Vagina (tissue), 2 donors: Measurements from ENCODE around the gene FNDC5.

Experiments used
- POLR2AphosphoS5 ChIP-seq, 2 donors: sonication (generic); formaldehyde crosslinking; IDR thresholded peaks; one replicate each; pipeline ENCODE4 v1.9.0; 2017; ENCODE audit warnings: antibody characterized with exemption in 2 of 2, mild to moderate bottlenecking in 2 of 2, low read depth in 1 of 2; ENCODE audit not compliant: insufficient read depth in 1 of 2
- TF ChIP-seq, protein P1 (sequence below), 3 experiments: fragments of 450-650 bp in 2 of 3; fragments of 200-600 bp in 1 of 3; sonication (generic) in 1 of 3; IDR thresholded peaks; one replicate each; pipeline ENCODE4 v1.5.1; 2017 to 2019; ENCODE audit warnings: antibody characterized with exemption in 3 of 3, mild to moderate bottlenecking in 2 of 3, moderate library complexity in 2 of 3

DNA sequence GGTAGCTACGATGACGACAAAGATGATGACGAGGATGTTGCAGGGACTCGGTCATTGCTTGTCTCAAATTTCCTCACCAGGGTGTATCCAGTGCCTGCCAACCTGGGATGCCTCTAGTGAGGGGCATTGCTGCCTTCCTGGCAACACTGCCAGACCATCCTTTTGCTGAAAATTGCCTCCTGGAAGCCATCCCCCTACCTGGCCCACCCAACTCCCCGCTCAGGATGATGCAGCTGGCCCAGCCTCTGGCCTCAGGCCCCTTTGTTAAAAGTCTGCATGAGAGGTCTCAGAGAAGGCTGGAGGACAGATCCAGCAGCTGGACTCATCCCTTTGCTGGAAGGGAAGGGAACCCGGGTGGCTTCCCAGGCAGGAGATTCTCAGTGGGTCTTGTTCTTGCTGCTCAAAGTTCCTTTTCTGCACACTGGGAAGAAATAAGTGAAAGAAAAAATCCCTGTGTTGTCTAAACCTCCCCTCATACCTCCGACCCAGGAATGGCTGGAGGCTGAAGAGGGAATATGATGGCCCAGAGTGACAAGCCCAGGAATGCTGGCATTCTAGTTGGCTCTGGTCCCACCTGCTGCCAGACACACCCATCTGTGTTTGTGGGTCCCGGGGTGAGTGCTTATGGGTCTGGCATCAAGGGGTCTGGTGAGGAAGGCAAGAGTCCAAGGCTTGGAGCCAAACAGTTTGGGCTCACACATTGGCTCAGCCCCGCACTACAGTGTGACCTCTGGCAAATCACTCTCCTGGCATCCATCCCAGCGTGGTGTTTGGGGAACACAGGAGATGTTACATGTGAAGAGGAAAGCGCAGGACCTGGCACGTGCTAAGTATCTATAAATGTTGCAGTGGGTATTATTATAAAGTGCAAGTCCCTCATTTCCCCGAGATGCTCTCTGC lies 6.7 kb upstream of the FNDC5 start:
- no peak for TF ChIP-seq POLR2AphosphoS5 (IDR thresholded peaks at IDR 0.05; ENCODE audit: insufficient read depth in 1 of 2, low read depth in 1 of 2)
- TF ChIP-seq, protein P1, sequence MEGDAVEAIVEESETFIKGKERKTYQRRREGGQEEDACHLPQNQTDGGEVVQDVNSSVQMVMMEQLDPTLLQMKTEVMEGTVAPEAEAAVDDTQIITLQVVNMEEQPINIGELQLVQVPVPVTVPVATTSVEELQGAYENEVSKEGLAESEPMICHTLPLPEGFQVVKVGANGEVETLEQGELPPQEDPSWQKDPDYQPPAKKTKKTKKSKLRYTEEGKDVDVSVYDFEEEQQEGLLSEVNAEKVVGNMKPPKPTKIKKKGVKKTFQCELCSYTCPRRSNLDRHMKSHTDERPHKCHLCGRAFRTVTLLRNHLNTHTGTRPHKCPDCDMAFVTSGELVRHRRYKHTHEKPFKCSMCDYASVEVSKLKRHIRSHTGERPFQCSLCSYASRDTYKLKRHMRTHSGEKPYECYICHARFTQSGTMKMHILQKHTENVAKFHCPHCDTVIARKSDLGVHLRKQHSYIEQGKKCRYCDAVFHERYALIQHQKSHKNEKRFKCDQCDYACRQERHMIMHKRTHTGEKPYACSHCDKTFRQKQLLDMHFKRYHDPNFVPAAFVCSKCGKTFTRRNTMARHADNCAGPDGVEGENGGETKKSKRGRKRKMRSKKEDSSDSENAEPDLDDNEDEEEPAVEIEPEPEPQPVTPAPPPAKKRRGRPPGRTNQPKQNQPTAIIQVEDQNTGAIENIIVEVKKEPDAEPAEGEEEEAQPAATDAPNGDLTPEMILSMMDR (IDR thresholded peaks at IDR 0.05), result no peak
